ENCODE results near the gene USP7. TPM values are rescaled to one million over a fixed set of nuclear protein-coding genes. Genes with fewer than 3 reads are reported as not detected.

USP7 gene
- total RNA-seq, 2 experiments from 2014 or later: 46.4 to 127 TPM

- no peak for TF ChIP-seq CTCF (conservative IDR thresholded peaks at IDR 0.05; ENCODE audit: low read length)
- TF ChIP-seq EZH2phosphoT487 (IDR thresholded peaks at IDR 0.05; ENCODE audit: borderline replicate concordance, low read depth, low read length): no peak
- Histone ChIP-seq H4K20me1 (ENCODE audit: insufficient read depth, low read length) (no peaks in the 10 kb centered on the region), H3K79me2 (ENCODE audit: insufficient read depth, low read depth, low read length) (no peaks in the 10 kb centered on the region), H3K4me1 (ENCODE audit: insufficient read depth, low read length, poor library complexity, severe bottlenecking) (no peaks in the 10 kb centered on the region), H3K4me2 (ENCODE audit: low read length) (no peak overlapping the region), H3K4me3 (ENCODE audit: low read depth, low read length, poor library complexity, severe bottlenecking) (no peak overlapping the region), H3K27ac (ENCODE audit: low read depth, low read length, poor library complexity, severe bottlenecking) (no peak overlapping the region), H3K36me3 (ENCODE audit: insufficient read depth, low read length) (peaks cover 90% of the 10 kb centered on the region), H3K9me3 (ENCODE audit: low read length) (no peaks in the 10 kb centered on the region), H3K9me2 (ENCODE audit: insufficient read depth, low read length) (no peaks in the 10 kb centered on the region), H2AFZ (ENCODE audit: low read length) (no peak overlapping the region)
- intact Hi-C loops (cut with micrococcal nuclease; ENCODE audit: unreplicated experiment): no loop called here
- CTCF ChIA-PET (ENCODE audit: unreplicated experiment): no interaction called here
- no TSS peak for BruUV-seq (replicated peaks)
- POLR2A ChIA-PET: no interaction called here
- DNase-seq (ENCODE audit: low spot score): no peak
Observed at GRCh38 chr16:8912793-8913192, 50.9 kb downstream of the USP7 start.

GRCh38 chr16:8910811-8911210, 52.9 kb downstream of the USP7 start:
- H2AFZ ChIP-seq (ENCODE audit: low read length): no peak overlapping the region
- BruUV-seq (replicated peaks): no TSS peak

More at GRCh38 chr16:8910811-8911210, 52.9 kb downstream of the USP7 start:
- Histone ChIP-seq H3K9me3 (ENCODE audit: low read length) (no peaks in the 10 kb centered on the region), H3K4me2 (ENCODE audit: low read length) (no peak overlapping the region), H3K4me3 (ENCODE audit: low read depth, low read length, poor library complexity, severe bottlenecking) (no peak overlapping the region), H3K9me2 (ENCODE audit: insufficient read depth, low read length) (no peaks in the 10 kb centered on the region), H3K36me3 (ENCODE audit: insufficient read depth, low read length) (peaks cover 88% of the 10 kb centered on the region), H3K4me1 (ENCODE audit: insufficient read depth, low read length, poor library complexity, severe bottlenecking) (no peaks in the 10 kb centered on the region), H3K27ac (ENCODE audit: low read depth, low read length, poor library complexity, severe bottlenecking) (no peak overlapping the region), H4K20me1 (ENCODE audit: insufficient read depth, low read length) (no peaks in the 10 kb centered on the region), H3K79me2 (ENCODE audit: insufficient read depth, low read depth, low read length) (no peaks in the 10 kb centered on the region)
- intact Hi-C loops (cut with micrococcal nuclease; ENCODE audit: unreplicated experiment): no loop called here
- CTCF ChIA-PET (ENCODE audit: unreplicated experiment): no interaction called here
- no peak for DNase-seq (ENCODE audit: low spot score)
- POLR2A ChIA-PET: interaction anchor here (0.9 kb wide), 1 partner anchor 1639 kb away, joined by 3 read pairs; no protein-coding TSS in a partner anchor
- TF ChIP-seq CTCF (conservative IDR thresholded peaks at IDR 0.05; ENCODE audit: low read length): no peak
- TF ChIP-seq EZH2phosphoT487 (IDR thresholded peaks at IDR 0.05; ENCODE audit: borderline replicate concordance, low read depth, low read length): no peak

Measured in OCI-LY7 (cell line).